22Rv1 (cell line): Measurements from ENCODE around the gene OTUB2.

Experiments used
- ZFX ChIP-seq: fragments of 450-650 bp; IDR thresholded peaks from 2 replicates; pipeline ENCODE4 v1.6.1; 2017; ENCODE audit warnings: antibody characterized with exemption, borderline replicate concordance
- TF ChIP-seq, protein P1 (sequence below): fragments of 450-650 bp; IDR thresholded peaks from 2 replicates; pipeline ENCODE4 v1.5.1; 2017; ENCODE audit warnings: mild to moderate bottlenecking

DNA sequence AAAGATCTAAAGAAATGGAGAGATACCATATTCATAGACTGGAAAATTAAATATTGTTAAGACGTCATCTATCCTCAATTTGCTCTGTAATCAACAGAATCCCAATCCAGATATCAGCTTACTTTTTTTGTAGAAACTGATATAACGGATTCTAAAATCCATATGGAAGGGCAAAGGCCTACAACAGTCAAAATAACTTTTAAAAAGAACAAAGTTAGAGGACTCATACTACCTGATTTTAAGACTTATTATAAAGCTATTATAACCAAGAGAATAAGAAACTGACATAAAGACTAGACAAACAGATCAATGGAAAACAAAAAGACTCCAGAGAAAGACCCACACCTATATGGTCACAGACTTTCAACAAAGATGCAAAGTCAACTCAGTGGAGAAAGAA is 48.9 kb downstream of the OTUB2 start:
- TF ChIP-seq, protein P1, sequence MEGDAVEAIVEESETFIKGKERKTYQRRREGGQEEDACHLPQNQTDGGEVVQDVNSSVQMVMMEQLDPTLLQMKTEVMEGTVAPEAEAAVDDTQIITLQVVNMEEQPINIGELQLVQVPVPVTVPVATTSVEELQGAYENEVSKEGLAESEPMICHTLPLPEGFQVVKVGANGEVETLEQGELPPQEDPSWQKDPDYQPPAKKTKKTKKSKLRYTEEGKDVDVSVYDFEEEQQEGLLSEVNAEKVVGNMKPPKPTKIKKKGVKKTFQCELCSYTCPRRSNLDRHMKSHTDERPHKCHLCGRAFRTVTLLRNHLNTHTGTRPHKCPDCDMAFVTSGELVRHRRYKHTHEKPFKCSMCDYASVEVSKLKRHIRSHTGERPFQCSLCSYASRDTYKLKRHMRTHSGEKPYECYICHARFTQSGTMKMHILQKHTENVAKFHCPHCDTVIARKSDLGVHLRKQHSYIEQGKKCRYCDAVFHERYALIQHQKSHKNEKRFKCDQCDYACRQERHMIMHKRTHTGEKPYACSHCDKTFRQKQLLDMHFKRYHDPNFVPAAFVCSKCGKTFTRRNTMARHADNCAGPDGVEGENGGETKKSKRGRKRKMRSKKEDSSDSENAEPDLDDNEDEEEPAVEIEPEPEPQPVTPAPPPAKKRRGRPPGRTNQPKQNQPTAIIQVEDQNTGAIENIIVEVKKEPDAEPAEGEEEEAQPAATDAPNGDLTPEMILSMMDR, result no peak
- no peak for TF ChIP-seq ZFX
